ENCODE measurements around the gene UBE2E2. TPM values are rescaled to one million over a fixed set of nuclear protein-coding genes. Genes with fewer than 3 reads are reported as not detected.
"Not testable (repeated sequence)": the region's sequence is repeated elsewhere in the genome, so short reads cannot be mapped to it uniquely, and the experiment has no call there.

The UBE2E2 gene
- total and polyA plus RNA-seq, 2 donors (not counting 1 experiment from before 2014, with no cell fraction given): 16.0 to 45.0 TPM

- no peak for TF ChIP-seq EZH2 (IDR thresholded peaks at IDR 0.05; ENCODE audit: borderline replicate concordance, insufficient read depth, low read depth, low read length, poor library complexity, severe bottlenecking)
- TF ChIP-seq CTCF (IDR thresholded peaks at IDR 0.05): no peak
- H4K20me1 ChIP-seq (ENCODE audit: control insufficient read depth, insufficient read depth, low read length, poor library complexity, severe bottlenecking): peaks cover 6% of the 10 kb centered on the region
- H3K9ac ChIP-seq (ENCODE audit: low read length): no peak overlapping the region
- ChIA-PET POLR2A (no interaction called here), CTCF (no interaction called here)
- H2AFZ ChIP-seq (ENCODE audit: insufficient read depth, low read depth, low read length, poor library complexity, severe bottlenecking): no peak overlapping the region
- no peak overlapping the region for H3K27ac ChIP-seq (ENCODE audit: low read length in 2 of 2)
- H3K36me3 ChIP-seq (replicated peaks in 1 of 2; ENCODE audit: control extremely low read depth in 1 of 2, control insufficient read depth in 1 of 2, extremely low read depth in 1 of 2, insufficient read depth in 2 of 2, low read length in 1 of 2): no peaks in the 10 kb centered on the region
- intact Hi-C loops (cut with micrococcal nuclease): no loop called here
- Mint-ChIP-seq H3K9me3 (ENCODE audit: insufficient read depth) (no peaks in the 10 kb centered on the region), H3K4me1 (peaks cover 33% of the 10 kb centered on the region), H3K27ac (no peak overlapping the region), H3K27me3 (no peaks in the 10 kb centered on the region), H3K4me3 (no peak overlapping the region)
- H3K9me3 ChIP-seq (ENCODE audit: control extremely low read depth in 1 of 3, control insufficient read depth in 2 of 3, insufficient read depth in 1 of 3, low read length in 2 of 3): no peaks in the 10 kb centered on the region
- no peak overlapping the region for H3K4me2 ChIP-seq (replicated peaks; ENCODE audit: low read depth, low read length, poor library complexity, severe bottlenecking)
- peaks cover 6 to 16% of the 10 kb centered on the region in 2 donors for H3K4me1 ChIP-seq (ENCODE audit: control insufficient read depth in 2 of 2, insufficient read depth in 2 of 2, low read length in 2 of 2)
- H3K4me3 ChIP-seq (ENCODE audit: control extremely low read depth in 1 of 5, extremely low read depth in 1 of 5, insufficient read depth in 1 of 5, low read depth in 2 of 5, low read length in 4 of 5): no peak overlapping the region
- WGBS (ENCODE audit: insufficient coverage): no CpG with 5 or more reads among the region's 2 CpGs
- no peak for ATAC-seq (ENCODE audit: low read depth)
- DNase-seq: no peak
- H3K27me3 ChIP-seq (replicated peaks in 1 of 4; ENCODE audit: control extremely low read depth in 1 of 4, control insufficient read depth in 3 of 4, insufficient read depth in 4 of 4, low read length in 3 of 4): no peaks in the 10 kb centered on the region
- peaks cover 93% of the 10 kb centered on the region for H3K79me2 ChIP-seq (ENCODE audit: control insufficient read depth, insufficient read depth, low read length)
Measured at GRCh38 chr3:23333633-23334032, 130.5 kb downstream of the UBE2E2 start.

- CTCF ChIA-PET; H3K9me3 ChIP-seq (ENCODE audit: control extremely low read depth in 1 of 3, control insufficient read depth in 2 of 3, insufficient read depth in 1 of 3, low read length in 2 of 3); H3K4me3 Mint-ChIP-seq; ATAC-seq (ENCODE audit: low read depth); H3K27ac ChIP-seq (ENCODE audit: low read length in 2 of 2); H2AFZ ChIP-seq (ENCODE audit: insufficient read depth, low read depth, low read length, poor library complexity, severe bottlenecking); H3K9ac ChIP-seq (ENCODE audit: low read length); H3K27ac Mint-ChIP-seq; H4K20me1 ChIP-seq (ENCODE audit: control insufficient read depth, insufficient read depth, low read length, poor library complexity, severe bottlenecking); H3K4me3 ChIP-seq (ENCODE audit: control extremely low read depth in 1 of 5, extremely low read depth in 1 of 5, insufficient read depth in 1 of 5, low read depth in 2 of 5, low read length in 4 of 5); H3K27me3 Mint-ChIP-seq; H3K27me3 ChIP-seq (replicated peaks in 1 of 4; ENCODE audit: control extremely low read depth in 1 of 4, control insufficient read depth in 3 of 4, insufficient read depth in 4 of 4, low read length in 3 of 4); H3K4me2 ChIP-seq (replicated peaks; ENCODE audit: low read depth, low read length, poor library complexity, severe bottlenecking); H3K36me3 ChIP-seq (replicated peaks in 1 of 2; ENCODE audit: control extremely low read depth in 1 of 2, control insufficient read depth in 1 of 2, extremely low read depth in 1 of 2, insufficient read depth in 2 of 2, low read length in 1 of 2); H3K9me3 Mint-ChIP-seq (ENCODE audit: insufficient read depth); DNase-seq; intact Hi-C loops (cut with micrococcal nuclease): not testable (repeated sequence)
- peaks cover 16 to 31% of the 10 kb centered on the region in 2 donors for H3K4me1 ChIP-seq (ENCODE audit: control insufficient read depth in 2 of 2, insufficient read depth in 2 of 2, low read length in 2 of 2)
- H3K4me1 Mint-ChIP-seq: peaks cover 37% of the 10 kb centered on the region
- peaks cover 75% of the 10 kb centered on the region for H3K79me2 ChIP-seq (ENCODE audit: control insufficient read depth, insufficient read depth, low read length)
- POLR2A ChIA-PET: interaction anchor here (0.7 kb wide), 1 partner anchor 32 kb away, joined by 5 read pairs; no protein-coding TSS in a partner anchor
- no CpG with 5 or more reads among the region's 4 CpGs for WGBS (ENCODE audit: insufficient coverage)
Measured at GRCh38 chr3:23336853-23337252, 133.7 kb downstream of the UBE2E2 start.

Measured in B cell (primary cell).